Smooth muscle cell (in vitro differentiated cells): ENCODE measurements around the gene CLSTN2. TPM values are rescaled to one million over a fixed set of nuclear protein-coding genes. Genes with fewer than 3 reads are reported as not detected.

Experiments used
- DNase-seq: peaks from one replicate; lab custom pipeline; 2025; ENCODE audit not compliant: unreplicated experiment; lab: John Stamatoyannopoulos, UW
- H2AFZ ChIP-seq: fragments of 200-600 bp; sonication (generic); 2 replicates; pipeline ENCODE4 v1.6.0; 2016; ENCODE audit warnings: antibody characterized with exemption, low read depth, mild to moderate bottlenecking
- H3F3A ChIP-seq: fragments of 200-600 bp; sonication (generic); 2 replicates; pipeline ENCODE4 v1.6.0; 2017; ENCODE audit warnings: antibody characterized with exemption, low read depth
- H3K27ac ChIP-seq: fragments of 200-600 bp; sonication (generic); 2 replicates; pipeline ENCODE4 v1.5.1; 2016; ENCODE audit warnings: low read depth, mild to moderate bottlenecking
- H3K27me3 ChIP-seq: fragments of 200-600 bp; sonication (generic); 2 replicates; pipeline ENCODE4 v1.6.1; 2016; ENCODE audit warnings: low read depth, mild to moderate bottlenecking
- H3K36me3 ChIP-seq: fragments of 200-600 bp; sonication (generic); 2 replicates; pipeline ENCODE4 v1.5.1; 2016; ENCODE audit warnings: low read depth
- H3K4me1 ChIP-seq: fragments of 200-600 bp; sonication (generic); 2 replicates; pipeline ENCODE4 v1.5.1; 2016; ENCODE audit warnings: low read depth
- H3K4me2 ChIP-seq: fragments of 200-600 bp; sonication (generic); 2 replicates; pipeline ENCODE4 v1.6.0; 2016; ENCODE audit warnings: mild to moderate bottlenecking
- H3K4me3 ChIP-seq: fragments of 200-600 bp; sonication (generic); 2 replicates; pipeline ENCODE4 v1.5.1; 2016; ENCODE audit warnings: mild to moderate bottlenecking
- H3K79me2 ChIP-seq: fragments of 200-600 bp; sonication (generic); 2 replicates; pipeline ENCODE4 v1.6.0; 2016; ENCODE audit warnings: low read depth, mild to moderate bottlenecking
- H3K9ac ChIP-seq: fragments of 200-600 bp; sonication (generic); 2 replicates; pipeline ENCODE4 v1.6.0; 2016; ENCODE audit warnings: low read depth
- H3K9me3 ChIP-seq: fragments of 200-600 bp; sonication (generic); replicated peaks from 2 replicates; pipeline ENCODE4 v1.5.1; 2016; ENCODE audit warnings: low read depth
- H4K20me1 ChIP-seq: fragments of 200-600 bp; sonication (generic); 2 replicates; pipeline ENCODE4 v1.6.0; 2016; ENCODE audit warnings: low read depth
- CTCF ChIP-seq: fragments of 200-600 bp; sonication (generic); IDR thresholded peaks from 2 replicates; pipeline ENCODE4 v1.5.1; 2017; ENCODE audit warnings: borderline replicate concordance, mild to moderate bottlenecking, antibody characterized with exemption; ENCODE audit not compliant: insufficient read depth, poor library complexity, severe bottlenecking
- WGBS: methylation state at CpG from one replicate; pipeline ENCODE4 v1.1.7; 2016; ENCODE audit warnings: low lambda C conversion rate; 5-methylcytosine and 5-hydroxymethylcytosine counted together
- polyA plus RNA-seq: library from polyadenylated mRNA; unstranded; fragments of >200 nt; fragmentation: Nextera tagmentation; extraction: Ambion mirVana; gene quantifications from 2 replicates; pipeline ENCODE4 v1.2.1, GENCODE V29; 2016
- total RNA-seq: library from RNA; depleted of rRNA; stranded (reverse); fragments of >200 nt; gene quantifications from 2 replicates; pipeline ENCODE4 v1.2.3, GENCODE V29; 2014

The CLSTN2 gene
- total and polyA plus RNA-seq, 2 experiments from 2014 or later = 0.91 to 1.5 TPM

GRCh38 chr3:139897759-139898158 lies 37.2 kb upstream of the CLSTN2 start:
- Histone ChIP-seq H3K9ac (no peak overlapping the region), H2AFZ (no peak overlapping the region), H3K4me3 (no peak overlapping the region), H3K27me3 (peaks cover 4% of the 10 kb centered on the region), H3K4me1 (no peaks in the 10 kb centered on the region), H3K36me3 (no peaks in the 10 kb centered on the region), H3K79me2 (no peaks in the 10 kb centered on the region), H3K27ac (no peak overlapping the region), H4K20me1 (no peaks in the 10 kb centered on the region), H3F3A (no peaks in the 10 kb centered on the region), H3K9me3 (no peaks in the 10 kb centered on the region), H3K4me2 (no peak overlapping the region)
- TF ChIP-seq CTCF = no peak
- no peak for DNase-seq
- WGBS = 86% methylated on average over 5 of the region's 5 CpGs

- Histone ChIP-seq H3K27me3 (peaks cover 4% of the 10 kb centered on the region), H3K79me2 (no peaks in the 10 kb centered on the region), H3F3A (no peaks in the 10 kb centered on the region), H3K9me3 (no peaks in the 10 kb centered on the region), H3K27ac (peak overlapping the region; percentile 45), H3K36me3 (no peaks in the 10 kb centered on the region), H4K20me1 (no peaks in the 10 kb centered on the region), H3K9ac (no peak overlapping the region), H2AFZ (no peak overlapping the region), H3K4me3 (no peak overlapping the region), H3K4me2 (peak overlapping the region; percentile 34), H3K4me1 (peaks cover 3% of the 10 kb centered on the region)
- TF ChIP-seq CTCF = no peak
- WGBS = 0% methylated on average over 1 of the region's 1 CpG
- DNase-seq = no peak
These were observed 28.6 kb upstream of the CLSTN2 start for GRCh38 chr3:139906418-139906817.

- no peaks in the 10 kb centered on the region for H4K20me1 ChIP-seq
- no peaks in the 10 kb centered on the region for H3K79me2 ChIP-seq
- no peaks in the 10 kb centered on the region for H3K9me3 ChIP-seq
- H3K36me3 ChIP-seq = no peaks in the 10 kb centered on the region
- peaks cover 3% of the 10 kb centered on the region for H3K4me1 ChIP-seq
- H3F3A ChIP-seq = no peaks in the 10 kb centered on the region
- no peak overlapping the region for H3K4me3 ChIP-seq
- no peak overlapping the region for H3K9ac ChIP-seq
- 90% methylated on average over 3 of the region's 3 CpGs for WGBS
- H3K27ac ChIP-seq = no peak overlapping the region
- H3K4me2 ChIP-seq = no peak overlapping the region
- no peak for DNase-seq
- no peak for TF ChIP-seq CTCF
- H3K27me3 ChIP-seq = no peaks in the 10 kb centered on the region
- no peak overlapping the region for H2AFZ ChIP-seq
These were observed 25.2 kb upstream of the CLSTN2 start for GRCh38 chr3:139909811-139910210.

- Histone ChIP-seq H3K4me3 (no peak overlapping the region), H3K9me3 (no peaks in the 10 kb centered on the region), H3K4me1 (no peaks in the 10 kb centered on the region), H2AFZ (no peak overlapping the region), H3K9ac (no peak overlapping the region), H3K36me3 (no peaks in the 10 kb centered on the region), H3K27me3 (no peaks in the 10 kb centered on the region), H3K79me2 (no peaks in the 10 kb centered on the region), H3K27ac (no peak overlapping the region), H4K20me1 (no peaks in the 10 kb centered on the region), H3F3A (no peaks in the 10 kb centered on the region), H3K4me2 (no peak overlapping the region)
- 46% methylated on average over 2 of the region's 2 CpGs for WGBS
- TF ChIP-seq CTCF = no peak
- DNase-seq = no peak
These were observed 18.7 kb upstream of the CLSTN2 start for GRCh38 chr3:139916271-139916670.
